ENCODE measurements around the gene KDM7A. TPM values are rescaled to one million over a fixed set of nuclear protein-coding genes. Genes with fewer than 3 reads are reported as not detected.

KDM7A gene
- total RNA-seq, 1 experiment from 2014 or later = 11.7 TPM

DNA sequence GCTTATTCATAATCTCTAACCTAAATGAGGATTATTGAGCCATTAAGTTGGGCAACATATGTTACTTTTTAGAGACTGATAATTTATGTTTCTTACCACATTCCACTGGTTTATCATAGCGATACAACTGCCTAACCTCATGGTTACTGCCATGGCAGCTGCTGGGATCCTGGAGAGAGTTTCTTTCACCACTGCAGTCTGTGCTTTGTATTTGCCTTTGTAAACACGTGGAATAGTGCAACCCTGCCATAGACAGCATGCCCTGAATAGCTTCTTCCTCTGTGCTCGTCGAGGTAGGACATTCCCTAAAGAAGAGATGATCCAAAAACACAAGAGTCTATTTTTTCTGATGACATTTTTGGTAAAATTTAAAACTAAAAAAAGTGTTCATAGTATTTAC lies 80.3 kb downstream of the KDM7A start:
- CTCF ChIA-PET = no interaction called here

DNA sequence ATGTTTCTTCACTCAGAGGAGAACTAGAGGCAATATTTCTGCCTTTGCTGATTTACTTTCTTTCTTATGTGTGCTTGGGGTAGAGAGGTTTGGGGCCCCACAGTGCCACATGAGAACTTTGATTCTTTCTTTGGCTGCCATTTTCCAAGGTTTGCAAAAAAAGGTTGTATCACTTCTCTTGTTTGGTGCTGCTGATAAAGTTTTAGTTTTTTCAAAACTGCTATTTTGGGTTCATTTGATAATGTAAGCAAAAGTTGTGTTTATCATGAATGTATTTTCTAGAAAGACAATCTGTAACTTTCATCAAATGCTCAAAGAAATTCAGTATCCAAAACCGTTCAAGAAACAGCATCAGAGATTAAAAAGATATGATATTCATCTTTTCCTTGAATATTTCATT lies 83.4 kb downstream of the KDM7A start:
- no peaks in the 10 kb centered on the region for H3K36me3 ChIP-seq (ENCODE audit: insufficient read depth, low read length, poor library complexity, severe bottlenecking)
- intact Hi-C loops (cut with micrococcal nuclease; ENCODE audit: unreplicated experiment) = no loop called here
- ChIA-PET POLR2A (ENCODE audit: low non-redundant PET) (no interaction called here), CTCF (no interaction called here)
- no peak overlapping the region for H3K27ac ChIP-seq (ENCODE audit: low read depth, low read length, poor library complexity, severe bottlenecking)
- H3K27me3 ChIP-seq (replicated peaks; ENCODE audit: insufficient read depth, low read depth, low read length, poor library complexity) = no peaks in the 10 kb centered on the region
- no peaks in the 10 kb centered on the region for H3K4me1 ChIP-seq (ENCODE audit: insufficient read depth, low read length, poor library complexity, severe bottlenecking)
- H3K4me3 ChIP-seq (ENCODE audit: low read depth, low read length, poor library complexity, severe bottlenecking) = no peak overlapping the region
- DNase-seq (ENCODE audit: low spot score) = no peak
- TF ChIP-seq EZH2 (IDR thresholded peaks at IDR 0.05; ENCODE audit: borderline replicate concordance, low read depth, low read length, poor library complexity, severe bottlenecking) = no peak
- TF ChIP-seq, protein P1, sequence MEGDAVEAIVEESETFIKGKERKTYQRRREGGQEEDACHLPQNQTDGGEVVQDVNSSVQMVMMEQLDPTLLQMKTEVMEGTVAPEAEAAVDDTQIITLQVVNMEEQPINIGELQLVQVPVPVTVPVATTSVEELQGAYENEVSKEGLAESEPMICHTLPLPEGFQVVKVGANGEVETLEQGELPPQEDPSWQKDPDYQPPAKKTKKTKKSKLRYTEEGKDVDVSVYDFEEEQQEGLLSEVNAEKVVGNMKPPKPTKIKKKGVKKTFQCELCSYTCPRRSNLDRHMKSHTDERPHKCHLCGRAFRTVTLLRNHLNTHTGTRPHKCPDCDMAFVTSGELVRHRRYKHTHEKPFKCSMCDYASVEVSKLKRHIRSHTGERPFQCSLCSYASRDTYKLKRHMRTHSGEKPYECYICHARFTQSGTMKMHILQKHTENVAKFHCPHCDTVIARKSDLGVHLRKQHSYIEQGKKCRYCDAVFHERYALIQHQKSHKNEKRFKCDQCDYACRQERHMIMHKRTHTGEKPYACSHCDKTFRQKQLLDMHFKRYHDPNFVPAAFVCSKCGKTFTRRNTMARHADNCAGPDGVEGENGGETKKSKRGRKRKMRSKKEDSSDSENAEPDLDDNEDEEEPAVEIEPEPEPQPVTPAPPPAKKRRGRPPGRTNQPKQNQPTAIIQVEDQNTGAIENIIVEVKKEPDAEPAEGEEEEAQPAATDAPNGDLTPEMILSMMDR (conservative IDR thresholded peaks at IDR 0.05; ENCODE audit: low read depth, low read length) = no peak
- no TSS peak for BruUV-seq (replicated peaks)
- H3K9me3 ChIP-seq (ENCODE audit: low read depth, low read length, poor library complexity, severe bottlenecking) = no peaks in the 10 kb centered on the region

More for the DNA sequence above, 80.3 kb downstream of the KDM7A start:
- intact Hi-C loops (cut with micrococcal nuclease; ENCODE audit: unreplicated experiment) = no loop called here
- Histone ChIP-seq H3K9me3 (ENCODE audit: low read depth, low read length, poor library complexity, severe bottlenecking) (no peaks in the 10 kb centered on the region), H3K4me1 (ENCODE audit: insufficient read depth, low read length, poor library complexity, severe bottlenecking) (no peaks in the 10 kb centered on the region), H3K27ac (ENCODE audit: low read depth, low read length, poor library complexity, severe bottlenecking) (no peak overlapping the region), H3K27me3 (replicated peaks; ENCODE audit: insufficient read depth, low read depth, low read length, poor library complexity) (no peaks in the 10 kb centered on the region), H3K36me3 (ENCODE audit: insufficient read depth, low read length, poor library complexity, severe bottlenecking) (peaks cover 5% of the 10 kb centered on the region), H3K4me3 (ENCODE audit: low read depth, low read length, poor library complexity, severe bottlenecking) (no peak overlapping the region)
- DNase-seq (ENCODE audit: low spot score) = no peak
- POLR2A ChIA-PET (ENCODE audit: low non-redundant PET) = no interaction called here
- TF ChIP-seq, protein P1 (conservative IDR thresholded peaks at IDR 0.05; ENCODE audit: low read depth, low read length) = no peak
- TF ChIP-seq EZH2 (IDR thresholded peaks at IDR 0.05; ENCODE audit: borderline replicate concordance, low read depth, low read length, poor library complexity, severe bottlenecking) = no peak
- BruUV-seq (replicated peaks) = no TSS peak

DNA sequence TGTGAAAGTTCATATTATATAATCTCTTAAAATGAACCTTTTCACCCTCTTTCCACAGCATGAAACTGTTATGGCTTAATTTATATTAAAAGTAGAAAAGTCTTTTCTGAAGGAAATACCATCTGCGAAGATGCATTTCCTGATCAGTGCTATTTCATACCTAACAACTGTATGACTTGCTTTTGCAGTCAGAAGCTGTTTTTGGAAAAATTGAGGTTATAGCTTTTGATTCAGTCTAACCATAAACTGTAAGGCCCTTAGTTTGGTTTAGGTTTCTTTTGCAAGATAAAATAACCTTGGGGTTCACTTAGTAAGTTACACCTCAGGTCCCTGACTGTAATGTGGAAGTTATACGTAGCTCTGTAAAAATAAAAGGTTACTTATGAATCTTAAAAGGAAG lies 91.3 kb downstream of the KDM7A start:
- Histone ChIP-seq H3K4me3 (ENCODE audit: low read depth, low read length, poor library complexity, severe bottlenecking) (no peak overlapping the region), H3K4me1 (ENCODE audit: insufficient read depth, low read length, poor library complexity, severe bottlenecking) (no peaks in the 10 kb centered on the region), H3K27ac (ENCODE audit: low read depth, low read length, poor library complexity, severe bottlenecking) (no peak overlapping the region), H3K9me3 (ENCODE audit: low read depth, low read length, poor library complexity, severe bottlenecking) (no peaks in the 10 kb centered on the region), H3K27me3 (replicated peaks; ENCODE audit: insufficient read depth, low read depth, low read length, poor library complexity) (no peaks in the 10 kb centered on the region), H3K36me3 (ENCODE audit: insufficient read depth, low read length, poor library complexity, severe bottlenecking) (no peaks in the 10 kb centered on the region)
- no TSS peak for BruUV-seq (replicated peaks)
- TF ChIP-seq, protein P1 (conservative IDR thresholded peaks at IDR 0.05; ENCODE audit: low read depth, low read length) = no peak
- no peak for TF ChIP-seq EZH2 (IDR thresholded peaks at IDR 0.05; ENCODE audit: borderline replicate concordance, low read depth, low read length, poor library complexity, severe bottlenecking)
- CTCF ChIA-PET = no interaction called here
- POLR2A ChIA-PET (ENCODE audit: low non-redundant PET) = no interaction called here
- no peak for DNase-seq (ENCODE audit: low spot score)
- intact Hi-C loops (cut with micrococcal nuclease; ENCODE audit: unreplicated experiment) = no loop called here
